Neural crest cell (in vitro differentiated cells): ENCODE measurements around the gene ABCD4. TPM values are rescaled to one million over a fixed set of nuclear protein-coding genes. Genes with fewer than 3 reads are reported as not detected.
A peak's percentile ranks its signal among the peaks of the same experiment; 100 is the strongest.

Experiments used
- DNase-seq: peaks from one replicate; pipeline ENCODE4 v3.0.0; 2021; ENCODE audit warnings: low read depth, mixed read lengths, low spot score
- H3K27ac Mint-ChIP-seq: one replicate; pipeline ENCODE4 v1.8.0; 2021; ENCODE audit warnings: mild to moderate bottlenecking, mixed read lengths; ENCODE audit not compliant: unreplicated experiment
- H3K27me3 Mint-ChIP-seq: 2 replicates; pipeline ENCODE4 v1.8.0; 2021; ENCODE audit warnings: low read depth, mild to moderate bottlenecking, mixed read lengths
- H3K36me3 Mint-ChIP-seq: 2 replicates; pipeline ENCODE4 v1.8.0; 2021; ENCODE audit warnings: low read depth, mild to moderate bottlenecking, mixed read lengths
- H3K4me1 Mint-ChIP-seq: 2 replicates; pipeline ENCODE4 v1.8.0; 2021; ENCODE audit warnings: mixed read lengths
- H3K4me3 Mint-ChIP-seq: one replicate; pipeline ENCODE4 v1.8.0; 2021; ENCODE audit warnings: mild to moderate bottlenecking, mixed read lengths
- H3K9me3 Mint-ChIP-seq: 2 replicates; pipeline ENCODE4 v1.8.0; 2021; ENCODE audit warnings: mixed read lengths
- CTCF ChIP-seq: fragments of 200-600 bp; sonication (generic); conservative IDR thresholded peaks from 2 replicates; pipeline ENCODE4 v1.5.0; 2021; ENCODE audit warnings: antibody characterized with exemption, mild to moderate bottlenecking
- total RNA-seq: library from RNA; stranded (reverse); gene quantifications from 2 replicates; pipeline ENCODE4 v1.2.1, GENCODE V29; 2021

Gene ABCD4
- total RNA-seq, 1 donor from 2014 or later: 98.8 TPM

DNA sequence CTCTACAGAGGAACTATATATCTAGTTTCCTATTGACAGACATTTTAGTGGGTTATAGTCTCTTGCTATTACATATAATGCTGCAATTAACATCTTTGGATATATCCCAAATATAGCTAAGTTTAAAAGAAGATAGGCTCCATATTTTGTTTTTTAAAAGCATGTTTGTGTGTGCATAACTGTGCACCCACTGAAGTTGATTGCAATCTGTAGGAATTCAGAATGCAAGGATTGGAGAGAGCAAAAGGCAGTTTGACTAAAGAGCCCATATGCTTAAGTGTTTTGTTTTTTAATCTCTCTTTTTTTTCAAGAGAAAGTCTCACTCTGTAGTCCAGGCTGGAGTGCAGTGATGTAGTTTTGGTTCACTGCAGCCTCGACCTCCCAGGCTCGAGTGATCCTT is 9.4 kb upstream of the ABCD4 start:
- Mint-ChIP-seq H3K4me3 (no peak overlapping the region), H3K9me3 (no peaks in the 10 kb centered on the region), H3K36me3 (no peaks in the 10 kb centered on the region), H3K4me1 (no peaks in the 10 kb centered on the region), H3K27me3 (no peaks in the 10 kb centered on the region), H3K27ac (no peak overlapping the region)
- DNase-seq: no peak
- no peak for TF ChIP-seq CTCF

DNA sequence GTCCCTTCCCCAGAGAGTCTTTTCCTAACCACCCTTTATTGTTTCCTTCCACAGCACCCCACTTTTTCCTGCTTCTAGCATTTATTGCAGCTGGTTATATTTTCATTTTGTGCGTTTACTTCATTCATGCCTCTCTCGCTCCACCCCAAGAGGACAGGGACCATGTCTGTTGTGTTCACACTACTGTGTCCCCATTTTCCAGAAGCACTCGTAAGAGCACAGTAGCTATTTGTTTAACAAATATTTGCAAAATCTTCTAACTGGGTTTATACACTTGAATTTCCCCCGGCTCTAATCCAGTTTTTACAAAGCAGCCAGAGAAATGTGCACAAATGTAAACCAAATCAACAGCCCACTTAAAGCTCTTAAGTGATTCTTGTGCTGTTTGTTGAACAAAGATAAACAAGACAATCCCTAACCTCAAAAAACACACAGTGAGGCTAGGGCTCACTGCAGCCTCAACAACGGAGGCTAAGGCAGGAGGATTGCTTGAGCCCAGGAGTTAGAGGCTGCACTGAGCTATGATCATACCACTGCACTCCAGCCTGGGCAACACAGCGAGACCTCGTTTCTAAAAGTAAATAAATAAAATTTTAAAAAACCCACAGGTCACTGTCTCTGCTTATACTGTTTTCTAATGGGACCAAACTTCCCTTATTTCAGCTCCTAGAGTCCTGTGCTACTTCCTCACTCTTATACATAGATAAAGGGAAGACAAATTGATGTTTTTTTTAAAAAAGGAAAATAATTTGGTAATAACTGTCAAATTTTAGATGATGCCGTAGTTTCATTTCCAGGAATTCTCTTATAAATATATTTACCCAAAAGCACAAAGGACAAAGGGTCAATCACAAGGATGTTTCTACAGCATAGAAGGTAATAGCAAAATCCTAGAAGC is 6.6 kb upstream of the ABCD4 start:
- no peaks in the 10 kb centered on the region for H3K4me1 Mint-ChIP-seq
- no peak overlapping the region for H3K27ac Mint-ChIP-seq

GRCh38 chr14:74308695-74309094 is 6.0 kb upstream of the ABCD4 start:
- no peak overlapping the region for H3K4me3 Mint-ChIP-seq
- H3K9me3 Mint-ChIP-seq: no peaks in the 10 kb centered on the region
- DNase-seq: no peak
- no peak for TF ChIP-seq CTCF
- no peaks in the 10 kb centered on the region for H3K36me3 Mint-ChIP-seq
- H3K27me3 Mint-ChIP-seq: no peaks in the 10 kb centered on the region
- no peaks in the 10 kb centered on the region for H3K4me1 Mint-ChIP-seq
- no peak overlapping the region for H3K27ac Mint-ChIP-seq

More for the DNA sequence above, 6.6 kb upstream of the ABCD4 start:
- H3K36me3 Mint-ChIP-seq: no peaks in the 10 kb centered on the region
- DNase-seq: no peak
- no peaks in the 10 kb centered on the region for H3K27me3 Mint-ChIP-seq
- H3K4me3 Mint-ChIP-seq: no peak overlapping the region
- no peak for TF ChIP-seq CTCF
- no peaks in the 10 kb centered on the region for H3K9me3 Mint-ChIP-seq

- Mint-ChIP-seq H3K27me3 (no peaks in the 10 kb centered on the region), H3K4me3 (peak overlapping the region; percentile 98), H3K36me3 (peaks cover 7% of the 10 kb centered on the region), H3K4me1 (peaks cover 29% of the 10 kb centered on the region), H3K27ac (peak overlapping the region; percentile 63), H3K9me3 (no peaks in the 10 kb centered on the region)
- TF ChIP-seq CTCF: peak; percentile 61
- no peak for DNase-seq
These were observed 544 bp downstream of the ABCD4 start for GRCh38 chr14:74302152-74302628.

DNA sequence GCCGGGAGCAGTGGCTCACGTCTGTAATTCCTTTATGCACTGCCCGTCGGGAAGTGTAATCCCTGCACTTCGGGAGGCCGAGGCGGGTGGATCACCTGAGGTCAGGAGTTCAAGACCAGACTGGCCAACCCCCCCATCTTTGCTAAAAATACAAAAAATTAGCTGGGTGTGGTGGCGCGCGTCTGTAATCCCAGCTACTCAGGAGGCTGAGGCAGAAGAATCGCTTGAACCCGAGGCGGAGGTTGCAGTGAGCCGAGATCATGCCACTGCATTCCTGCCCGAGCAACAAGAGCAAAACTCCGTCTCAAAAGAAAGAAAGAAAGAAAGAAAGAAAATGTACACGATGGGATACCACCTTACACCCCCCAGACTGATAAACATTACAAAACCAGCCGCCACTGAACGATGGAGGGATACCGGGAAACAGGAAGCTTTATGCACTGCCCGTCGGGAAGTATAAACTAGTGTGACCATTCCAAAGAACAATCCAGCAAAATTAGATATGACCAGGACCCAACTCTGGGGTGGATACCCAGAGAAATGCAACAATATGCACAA is 1.1 kb downstream of the ABCD4 start:
- Mint-ChIP-seq H3K36me3 (peaks cover 7% of the 10 kb centered on the region), H3K4me3 (peak overlapping the region; percentile 98), H3K4me1 (peaks cover 29% of the 10 kb centered on the region), H3K27ac (no peak overlapping the region), H3K27me3 (no peaks in the 10 kb centered on the region), H3K9me3 (no peaks in the 10 kb centered on the region)
- no peak for TF ChIP-seq CTCF
- DNase-seq: no peak
